OCI-LY7 (cell line): ENCODE results near the gene CUZD1.

Experiments
- CTCF ChIP-seq: fragments of 200-600 bp; sonication (generic); conservative IDR thresholded peaks from 2 replicates; pipeline ENCODE4 v1.5.1; 2014; ENCODE audit warnings: mild to moderate bottlenecking, antibody characterized with exemption, low read length, moderate library complexity, mixed read lengths
- EZH2phosphoT487 ChIP-seq: fragments of 200-600 bp; sonication (generic); IDR thresholded peaks from 2 replicates; pipeline ENCODE4 v1.6.1; 2018; ENCODE audit warnings: low read depth, borderline replicate concordance, mild to moderate bottlenecking, mixed run types, antibody characterized with exemption, low read length, moderate library complexity, mixed read lengths

- TF ChIP-seq CTCF (no peak), EZH2phosphoT487 (no peak)
These were observed 4.1 kb downstream of the CUZD1 start for GRCh38 chr10:122841569-122841968.
